Measurements from ENCODE around the gene ITPRIPL1.

Gene ITPRIPL1

GRCh38 chr2:96361751-96362150, 36.6 kb downstream of the ITPRIPL1 start:
- no peak for DNase-seq (ENCODE audit: low read depth in 2 of 2)

GRCh38 chr2:96369186-96369585, 44.1 kb downstream of the ITPRIPL1 start:
- DNase-seq (ENCODE audit: low read depth in 2 of 2), result no peak
- no peak for TF ChIP-seq CTCF (IDR thresholded peaks at IDR 0.05; ENCODE audit: low read depth, low read length)

More at GRCh38 chr2:96361751-96362150, 36.6 kb downstream of the ITPRIPL1 start:
- H3K4me3 ChIP-seq (replicated peaks in 1 of 2; ENCODE audit: low read depth in 2 of 2, low read length in 2 of 2), result no peak overlapping the region
- no peak for TF ChIP-seq CTCF (IDR thresholded peaks at IDR 0.05; ENCODE audit: low read depth, low read length)

GRCh38 chr2:96374211-96374951, 49.3 kb downstream of the ITPRIPL1 start:
- no peak overlapping the region for H3K4me3 ChIP-seq (replicated peaks in 1 of 2; ENCODE audit: low read depth in 2 of 2, low read length in 2 of 2)
- DNase-seq (ENCODE audit: low read depth in 2 of 2), result peak; percentile 59 to 75
- no peak for TF ChIP-seq CTCF (IDR thresholded peaks at IDR 0.05; ENCODE audit: low read depth, low read length)

More at GRCh38 chr2:96369186-96369585, 44.1 kb downstream of the ITPRIPL1 start:
- no peak overlapping the region for H3K4me3 ChIP-seq (replicated peaks in 1 of 2; ENCODE audit: low read depth in 2 of 2, low read length in 2 of 2)
